ENCODE results near the gene ADTRP.

ADTRP gene

DNA sequence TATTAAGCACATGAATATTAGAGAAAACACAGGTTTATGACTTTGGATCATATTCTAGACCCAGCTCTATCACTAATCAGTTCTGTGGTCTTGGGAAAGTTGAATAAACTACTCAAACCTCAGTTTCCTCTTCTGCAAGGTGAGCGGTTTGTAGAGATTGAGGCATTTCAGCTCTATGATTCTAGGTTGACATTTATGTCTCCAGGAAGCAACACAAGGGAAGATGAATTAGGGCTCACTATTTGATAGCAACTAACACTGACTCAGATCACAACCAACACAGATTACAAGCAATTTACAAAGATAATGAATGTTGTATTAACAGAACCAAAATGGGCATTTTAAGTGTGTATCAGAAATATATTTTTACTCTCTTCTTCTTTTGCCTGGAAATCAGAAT, 21.9 kb downstream of the ADTRP start:
- Histone ChIP-seq H3K4me3 (ENCODE audit: low read depth, low read length) (no peak overlapping the region), H3K36me3 (ENCODE audit: control insufficient read depth in 2 of 2, insufficient read depth in 1 of 2, low read length in 2 of 2) (no peaks in the 10 kb centered on the region), H3K9me3 (ENCODE audit: control insufficient read depth, insufficient read depth, low read depth, low read length) (no peaks in the 10 kb centered on the region), H3K4me1 (ENCODE audit: control insufficient read depth, insufficient read depth, low read length) (no peaks in the 10 kb centered on the region), H3K27ac (ENCODE audit: extremely low read depth, low read depth, low read length) (no peak overlapping the region)
- TF ChIP-seq KLF7 (tag by site-specific recombination; IDR thresholded peaks at IDR 0.05; ENCODE audit: borderline replicate concordance) (no peak), ZNF37A (tag by site-specific recombination; IDR thresholded peaks at IDR 0.05) (no peak), KLF9 (tag by site-specific recombination; IDR thresholded peaks at IDR 0.05; ENCODE audit: low read depth) (no peak), ZNF623 (tag by site-specific recombination; IDR thresholded peaks at IDR 0.05) (no peak), ZNF184 (tag by site-specific recombination; IDR thresholded peaks at IDR 0.05) (no peak), ZNF837 (tag by site-specific recombination; IDR thresholded peaks at IDR 0.05) (no peak), YY1 (tag by site-specific recombination; IDR thresholded peaks at IDR 0.05) (no peak), GFI1B (tag by site-specific recombination; IDR thresholded peaks at IDR 0.05) (no peak), ZNF549 (tag by site-specific recombination; IDR thresholded peaks at IDR 0.05) (no peak), ZNF354C (tag by site-specific recombination; IDR thresholded peaks at IDR 0.05; ENCODE audit: borderline replicate concordance, low read depth) (no peak), KLF1 (tag by site-specific recombination; IDR thresholded peaks at IDR 0.05) (no peak), ZNF701 (tag by site-specific recombination; IDR thresholded peaks at IDR 0.05) (no peak), ZNF221 (tag by site-specific recombination; IDR thresholded peaks at IDR 0.05; ENCODE audit: borderline replicate concordance) (no peak), ZNF140 (tag by site-specific recombination; IDR thresholded peaks at IDR 0.05) (no peak), WT1 (tag by site-specific recombination; IDR thresholded peaks at IDR 0.05) (no peak)
- TF ChIP-seq, protein P1, sequence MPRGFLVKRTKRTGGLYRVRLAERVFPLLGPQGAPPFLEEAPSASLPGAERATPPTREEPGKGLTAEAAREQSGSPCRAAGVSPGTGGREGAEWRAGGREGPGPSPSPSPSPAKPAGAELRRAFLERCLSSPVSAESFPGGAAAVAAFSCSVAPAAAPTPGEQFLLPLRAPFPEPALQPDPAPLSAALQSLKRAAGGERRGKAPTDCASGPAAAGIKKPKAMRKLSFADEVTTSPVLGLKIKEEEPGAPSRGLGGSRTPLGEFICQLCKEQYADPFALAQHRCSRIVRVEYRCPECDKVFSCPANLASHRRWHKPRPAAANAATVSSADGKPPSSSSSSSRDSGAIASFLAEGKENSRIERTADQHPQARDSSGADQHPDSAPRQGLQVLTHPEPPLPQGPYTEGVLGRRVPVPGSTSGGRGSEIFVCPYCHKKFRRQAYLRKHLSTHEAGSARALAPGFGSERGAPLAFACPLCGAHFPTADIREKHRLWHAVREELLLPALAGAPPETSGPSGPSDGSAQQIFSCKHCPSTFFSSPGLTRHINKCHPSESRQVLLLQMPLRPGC (tag by site-specific recombination; IDR thresholded peaks at IDR 0.05): no peak
- TF ChIP-seq, protein P2, sequence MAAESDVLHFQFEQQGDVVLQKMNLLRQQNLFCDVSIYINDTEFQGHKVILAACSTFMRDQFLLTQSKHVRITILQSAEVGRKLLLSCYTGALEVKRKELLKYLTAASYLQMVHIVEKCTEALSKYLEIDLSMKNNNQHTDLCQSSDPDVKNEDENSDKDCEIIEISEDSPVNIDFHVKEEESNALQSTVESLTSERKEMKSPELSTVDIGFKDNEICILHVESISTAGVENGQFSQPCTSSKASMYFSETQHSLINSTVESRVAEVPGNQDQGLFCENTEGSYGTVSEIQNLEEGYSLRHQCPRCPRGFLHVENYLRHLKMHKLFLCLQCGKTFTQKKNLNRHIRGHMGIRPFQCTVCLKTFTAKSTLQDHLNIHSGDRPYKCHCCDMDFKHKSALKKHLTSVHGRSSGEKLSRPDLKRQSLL (tag by site-specific recombination; IDR thresholded peaks at IDR 0.05): no peak
- POLR2A ChIA-PET: no interaction called here
- CTCF ChIA-PET: no interaction called here

DNA sequence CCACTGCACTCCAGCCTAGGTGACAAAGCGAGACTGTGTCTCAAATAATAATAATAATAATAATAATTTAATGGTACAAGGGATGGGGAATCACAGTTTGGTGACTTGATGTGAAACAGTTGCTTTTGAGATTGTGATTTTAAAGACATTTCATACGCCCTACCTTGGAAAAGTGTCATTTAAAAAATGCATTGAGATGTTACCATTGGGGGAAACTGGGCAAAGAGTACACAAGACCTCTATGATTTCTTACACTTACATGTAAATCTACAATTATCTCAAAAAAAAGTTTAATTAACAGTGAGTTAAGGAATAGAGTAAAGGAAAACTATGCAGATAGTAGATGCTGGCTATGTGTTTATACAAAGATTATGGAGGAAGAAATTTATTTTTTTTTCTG, 22.3 kb downstream of the ADTRP start:
- Histone ChIP-seq H3K4me1 (ENCODE audit: control insufficient read depth, insufficient read depth, low read length) (0 out of 2 replicates have a peak, but pooled peaks cover under 1% of the 10 kb centered on the region), H3K27ac (ENCODE audit: extremely low read depth, low read depth, low read length) (no peak overlapping the region), H3K4me3 (ENCODE audit: low read depth, low read length) (no peak overlapping the region), H3K9me3 (ENCODE audit: control insufficient read depth, insufficient read depth, low read depth, low read length) (no peaks in the 10 kb centered on the region), H3K36me3 (ENCODE audit: control insufficient read depth in 2 of 2, insufficient read depth in 1 of 2, low read length in 2 of 2) (no peaks in the 10 kb centered on the region)
- POLR2A ChIA-PET: no interaction called here
- CTCF ChIA-PET: interaction anchor here (1.2 kb wide), 2 partner anchors 10 to 25 kb away, joined by 3 to 5 read pairs; no protein-coding TSS in a partner anchor
- TF ChIP-seq ZXDB (tag by site-specific recombination; IDR thresholded peaks at IDR 0.05): no peak
- peak; percentile 95 for TF ChIP-seq ZNF529 (tag by site-specific recombination; IDR thresholded peaks at IDR 0.05; ENCODE audit: insufficient replicate concordance)

DNA sequence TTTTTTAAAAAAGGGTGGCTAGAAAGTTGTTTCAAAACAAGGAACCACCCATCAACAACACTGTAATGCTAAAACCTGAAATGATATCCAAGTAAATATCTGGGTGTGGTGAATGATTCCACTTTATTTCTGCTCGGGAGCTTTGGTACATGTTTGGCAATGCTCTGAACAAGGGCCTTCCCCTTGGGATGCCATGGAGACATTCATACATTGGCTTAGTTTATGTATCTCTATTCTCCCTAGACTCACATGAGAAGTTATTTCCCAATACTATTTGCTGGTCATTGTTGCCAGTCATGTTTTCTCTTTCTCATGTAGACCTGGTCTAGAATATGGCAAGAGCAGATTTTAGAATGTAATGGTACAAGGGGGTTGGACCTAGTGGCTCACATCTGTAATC, 22.9 kb downstream of the ADTRP start:
- CTCF ChIA-PET: interaction anchor here (1.2 kb wide), 2 partner anchors 10 to 25 kb away, joined by 3 to 5 read pairs; no protein-coding TSS in a partner anchor
- POLR2A ChIA-PET: no interaction called here

More for the DNA sequence above, 22.9 kb downstream of the ADTRP start:
- TF ChIP-seq ZNF654 (tag by site-specific recombination; IDR thresholded peaks at IDR 0.05; ENCODE audit: low read depth): no peak
- no peak for TF ChIP-seq SCRT1 (tag by site-specific recombination; IDR thresholded peaks at IDR 0.05; ENCODE audit: borderline replicate concordance)
- TF ChIP-seq ZNF24 (tag by site-specific recombination; IDR thresholded peaks at IDR 0.05): no peak
- TF ChIP-seq ZBTB8A (tag by site-specific recombination; IDR thresholded peaks at IDR 0.05): no peak
- TF ChIP-seq ZNF791 (tag by site-specific recombination; IDR thresholded peaks at IDR 0.05): no peak
- no peak for TF ChIP-seq ZNF549 (tag by site-specific recombination; IDR thresholded peaks at IDR 0.05)
- TF ChIP-seq BCL11A (tag by site-specific recombination; IDR thresholded peaks at IDR 0.05; ENCODE audit: low read depth): no peak
- TF ChIP-seq ZNF621 (tag by site-specific recombination; IDR thresholded peaks at IDR 0.05): no peak
- H3K4me1 ChIP-seq (ENCODE audit: control insufficient read depth, insufficient read depth, low read length): peaks cover 6% of the 10 kb centered on the region; the same call in 1 of the 2 replicates
- no peak overlapping the region for H3K4me3 ChIP-seq (ENCODE audit: low read depth, low read length)
- H3K27ac ChIP-seq (ENCODE audit: extremely low read depth, low read depth, low read length): no peak overlapping the region
- H3K9me3 ChIP-seq (ENCODE audit: control insufficient read depth, insufficient read depth, low read depth, low read length): no peaks in the 10 kb centered on the region
- H3K36me3 ChIP-seq (ENCODE audit: control insufficient read depth in 2 of 2, insufficient read depth in 1 of 2, low read length in 2 of 2): no peaks in the 10 kb centered on the region

Measured in HEK293 (cell line).